IMR-90 (cell line): ENCODE results near the gene PDLIM4. TPM values are rescaled to one million over a fixed set of nuclear protein-coding genes. Genes with fewer than 3 reads are reported as not detected.
A peak's percentile ranks its signal among the peaks of the same experiment; 100 is the strongest.

ENCODE experiments used
- ATAC-seq: fragments of 200-7000 bp; cut with Tn5 transposase; 2 replicates; pipeline ENCODE4 v1.9.1; 2020; ENCODE audit warnings: low read depth, mild to moderate bottlenecking, moderate library complexity
- BruUV-seq: library from RNA; stranded (reverse); fragments of 400-500 nt; replicated peaks from 2 replicates; lab custom pipeline; 2021; lab: Mats Ljungman, UMichigan
- CTCF ChIA-PET: fragments of 300-600 bp; formaldehyde crosslinking; extraction: SDS; loops from one replicate; lab custom pipeline; 2021; ENCODE audit warnings: antibody characterized with exemption; lab: Yijun Ruan, JAX
- POLR2A ChIA-PET: fragments of 300-600 bp; sonication (Branson Sonifier 250); formaldehyde crosslinking; loops from one replicate; lab custom pipeline; 2022; ENCODE audit warnings: antibody characterized with exemption; ENCODE audit not compliant: unreplicated experiment; lab: Charles Lee
- DNase-seq: peaks from one replicate; pipeline ENCODE4 v3.0.0; 2013
- H2AFZ ChIP-seq: replicated peaks from 2 replicates; pipeline ENCODE3; 2013; ENCODE audit warnings: low read length, mild to moderate bottlenecking; ENCODE audit not compliant: poor library complexity
- H2AK5ac ChIP-seq: 2 replicates; pipeline ENCODE4 v1.6.1; 2013; ENCODE audit warnings: low read depth, low read length, inconsistent platforms
- H2AK9ac ChIP-seq: replicated peaks from 2 replicates; pipeline ENCODE3; 2013; ENCODE audit warnings: mild to moderate bottlenecking, low read depth, low read length, moderate library complexity; ENCODE audit not compliant: poor library complexity
- H2BK120ac ChIP-seq: 2 replicates; pipeline ENCODE4 v1.6.1; 2013; ENCODE audit warnings: low read depth, low read length, inconsistent platforms
- H2BK15ac ChIP-seq: 3 replicates; pipeline ENCODE4 v1.6.1; 2013; ENCODE audit warnings: low read depth, low read length, inconsistent platforms
- H2BK20ac ChIP-seq: 2 replicates; pipeline ENCODE4 v1.6.1; 2013; ENCODE audit warnings: low read depth, mild to moderate bottlenecking, inconsistent platforms, low read length, moderate library complexity
- H2BK5ac ChIP-seq: 2 replicates; pipeline ENCODE4 v1.6.1; 2013; ENCODE audit warnings: mild to moderate bottlenecking, low read depth, low read length, inconsistent platforms; ENCODE audit not compliant: poor library complexity, severe bottlenecking
- H3K14ac ChIP-seq: replicated peaks from 2 replicates; pipeline ENCODE4 v1.6.1; 2013; ENCODE audit warnings: low read depth, low read length, inconsistent platforms
- H3K18ac ChIP-seq: 2 replicates; pipeline ENCODE4 v1.6.1; 2013; ENCODE audit warnings: low read depth, low read length, control low read depth
- H3K23ac ChIP-seq: 2 replicates; pipeline ENCODE4 v1.6.1; 2013; ENCODE audit warnings: low read depth, low read length, inconsistent platforms
- H3K27ac ChIP-seq: 2 replicates; pipeline ENCODE4 v1.5.1; 2013; ENCODE audit warnings: mild to moderate bottlenecking, control low read depth, low read length; ENCODE audit not compliant: insufficient read depth
- H3K27me3 ChIP-seq: 2 replicates; pipeline ENCODE4 v1.6.1; 2013; ENCODE audit warnings: low read length; ENCODE audit not compliant: control insufficient read depth, insufficient read depth
- H3K36me3 ChIP-seq: 2 replicates; pipeline ENCODE4 v1.6.1; 2013; ENCODE audit warnings: low read length, mixed read lengths; ENCODE audit not compliant: control insufficient read depth, insufficient read depth
- H3K4ac ChIP-seq: 2 replicates; pipeline ENCODE4 v1.6.1; 2013; ENCODE audit warnings: low read depth, low read length, inconsistent platforms
- H3K4me1 ChIP-seq: 2 replicates; pipeline ENCODE4 v1.6.1; 2013; ENCODE audit warnings: low read length, mixed read lengths; ENCODE audit not compliant: control insufficient read depth, insufficient read depth
- H3K4me2 ChIP-seq: 2 replicates; pipeline ENCODE4 v1.6.1; 2013; ENCODE audit warnings: low read depth, mild to moderate bottlenecking, control low read depth, low read length, moderate library complexity
- H3K4me3 ChIP-seq: 2 replicates; pipeline ENCODE4 v1.5.1; 2013; ENCODE audit warnings: low read depth, mild to moderate bottlenecking, control low read depth, low read length, moderate library complexity; ENCODE audit not compliant: insufficient read depth
- H3K56ac ChIP-seq: 2 replicates; pipeline ENCODE4 v1.6.1; 2013; ENCODE audit warnings: low read length, inconsistent platforms; ENCODE audit not compliant: insufficient read depth; ENCODE audit errors: extremely low read depth
- H3K79me1 ChIP-seq, 2 experiments: 2 replicates each; pipeline ENCODE4 v1.6.1; 2013; ENCODE audit warnings: low read length in 2 of 2, inconsistent platforms in 1 of 2, low read depth in 1 of 2
- H3K9ac ChIP-seq: 2 replicates; pipeline ENCODE4 v1.6.1; 2013; ENCODE audit warnings: low read depth, low read length, control low read depth
- H3K9me1 ChIP-seq: 2 replicates; pipeline ENCODE4 v1.6.1; 2013; ENCODE audit warnings: low read length, inconsistent platforms; ENCODE audit not compliant: insufficient read depth
- H3K9me3 ChIP-seq: 2 replicates; pipeline ENCODE4 v1.6.1; 2013; ENCODE audit warnings: low read length; ENCODE audit not compliant: control insufficient read depth, insufficient read depth
- H4K20me1 ChIP-seq: 2 replicates; pipeline ENCODE4 v1.6.1; 2013; ENCODE audit warnings: low read length, inconsistent platforms; ENCODE audit not compliant: insufficient read depth
- H4K5ac ChIP-seq: 2 replicates; pipeline ENCODE4 v1.6.1; 2013; ENCODE audit warnings: mild to moderate bottlenecking, low read depth, low read length, control low read depth
- H4K8ac ChIP-seq, 2 experiments: 2 replicates each; pipeline ENCODE4 v1.6.1; 2013; ENCODE audit warnings: low read depth in 2 of 2, low read length in 2 of 2, control low read depth in 1 of 2, inconsistent platforms in 1 of 2
- H4K91ac ChIP-seq: 2 replicates; pipeline ENCODE4 v1.6.1; 2013; ENCODE audit warnings: low read depth, low read length, inconsistent platforms; ENCODE audit not compliant: insufficient read depth
- CEBPB ChIP-seq: IDR thresholded peaks from 2 replicates; pipeline ENCODE4 v1.6.1; 2012; ENCODE audit warnings: low read depth, low read length, improper control_type of control experiment
- CHD1 ChIP-seq: IDR thresholded peaks from 2 replicates; pipeline ENCODE4 v1.6.1; 2012; ENCODE audit warnings: low read depth, low read length, improper control_type of control experiment
- RAD21 ChIP-seq: IDR thresholded peaks from 2 replicates; pipeline ENCODE4 v1.6.1; 2012; ENCODE audit warnings: low read length, improper control_type of control experiment
- WGBS, 2 experiments: methylation state at CpG; one replicate each; pipeline versions ENCODE4 v1.1.5 to v1.1.7; 2013; ENCODE audit warnings: missing lambda C conversion rate in 2 of 2; ENCODE audit not compliant: insufficient read length in 1 of 2; ENCODE audit errors: extremely low coverage in 2 of 2; 5-methylcytosine and 5-hydroxymethylcytosine counted together
- dilution Hi-C: fragments of 300-500 bp; cut with HindIII; formaldehyde crosslinking; loops from one replicate; pipeline ENCODE4 v1.14.3; 2018; ENCODE audit warnings: low sequenced_read_pairs; ENCODE audit not compliant: unreplicated experiment
- in situ Hi-C: fragments of 300-500 bp; cut with MboI; formaldehyde crosslinking; loops from 3 replicates; pipeline ENCODE4 v1.14.3; 2019; ENCODE audit warnings: low sequenced_read_pairs, inconsistent platforms, mixed read lengths
- intact Hi-C: fragments of 100-400 bp; cut with micrococcal nuclease; formaldehyde crosslinking; loops from 2 replicates; pipeline ENCODE4 v1.10.0; 2022
- polyA plus RNA-seq, 3 experiments: library from polyadenylated mRNA; depleted of rRNA; stranded (reverse); fragments of >200 nt; gene quantifications; 2 replicates each; pipeline ENCODE4 v1.2.3, GENCODE V29; 2012; ENCODE audit warnings: low replicate concordance in 1 of 3
- total RNA-seq: library from RNA; depleted of rRNA; stranded (reverse); fragments of >200 nt; gene quantifications from 2 replicates; pipeline ENCODE4 v1.2.3, GENCODE V29; 2012
- TF ChIP-seq, protein P1 (sequence below): conservative IDR thresholded peaks from 2 replicates; pipeline ENCODE4 v1.5.1; 2012; ENCODE audit warnings: mild to moderate bottlenecking, low read depth, low read length, improper control_type of control experiment
- TF ChIP-seq, protein P2 (sequence below): fragments of 150-350 bp; IDR thresholded peaks from 2 replicates; pipeline ENCODE4 v1.6.1; 2016; ENCODE audit warnings: low read depth, mild to moderate bottlenecking, low read length, moderate library complexity, borderline replicate concordance

PDLIM4 gene
- total and polyA plus RNA-seq, 2 of the 4 experiments (the other 2 are of a cell fraction) = 61.1 to 214 TPM

DNA sequence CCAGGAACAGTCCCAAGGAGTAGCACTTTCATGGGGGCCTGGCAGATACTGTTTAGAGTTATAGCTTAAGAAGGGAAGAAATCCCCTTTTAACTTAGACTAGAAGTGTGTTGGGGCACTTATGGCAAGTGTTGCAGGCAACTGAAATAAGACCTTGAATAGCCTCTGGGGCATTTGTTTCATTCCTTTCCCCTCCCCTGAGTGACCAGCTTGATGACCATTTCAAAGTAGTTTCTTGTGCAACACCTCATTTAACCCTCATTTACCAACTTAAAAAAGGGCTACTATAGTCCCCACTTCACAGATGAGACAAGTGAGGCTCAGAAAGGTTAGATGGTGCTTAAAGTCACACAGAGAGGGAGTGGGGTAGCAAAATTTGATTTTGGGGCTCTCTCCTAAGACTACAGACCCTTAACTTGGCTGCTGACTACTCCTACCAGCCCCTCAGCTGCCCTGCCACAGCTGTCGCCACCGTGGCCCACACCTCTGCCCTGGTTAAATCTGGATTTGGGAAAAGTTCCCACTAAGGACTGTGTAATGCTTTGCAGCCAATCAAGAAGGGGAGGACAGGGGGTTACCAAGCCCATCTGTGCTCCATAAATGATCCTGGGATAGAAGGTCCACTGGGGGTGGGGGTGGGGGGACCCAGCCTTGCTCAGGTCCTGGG is 5.5 kb downstream of the PDLIM4 start:
- Histone ChIP-seq H2BK120ac (peak overlapping the region; percentile 35; the same call in 1 of the 2 replicates), H3K36me3 (peaks cover 34% of the 10 kb centered on the region), H2BK5ac (peak overlapping the region; percentile 83), H3K4me1 (peaks cover 60% of the 10 kb centered on the region), H4K20me1 (peaks cover 41% of the 10 kb centered on the region), H3K79me1 (peaks cover 28 to 95% of the 10 kb centered on the region in 2 experiments), H2AK5ac (peak overlapping the region; percentile 94), H3K9me3 (no peaks in the 10 kb centered on the region), H3K4me3 (no peak overlapping the region), H3K27me3 (no peaks in the 10 kb centered on the region), H3K23ac (peak overlapping the region; percentile 63; the same call in 1 of the 2 replicates), H2AFZ (no peak overlapping the region), H3K56ac (no peak overlapping the region), H4K8ac (peak overlapping the region; percentile 14 to 51; a peak in 2 of 4 replicates), H3K4ac (peak overlapping the region; percentile 80), H3K14ac (peak overlapping the region; percentile 77; the same call in 1 of the 2 replicates), H3K9ac (no peak overlapping the region), H3K4me2 (no peak overlapping the region), H3K18ac (0 out of 2 replicates have a peak overlapping the region, but pooled peaks have one; percentile 15), H4K5ac (no peak overlapping the region), H2AK9ac (peak overlapping the region; percentile 83), H4K91ac (peak overlapping the region; percentile 63; the same call in 1 of the 2 replicates), H2BK20ac (no peak overlapping the region), H3K27ac (peak overlapping the region; percentile 76), H3K9me1 (peaks cover 75% of the 10 kb centered on the region), H2BK15ac (0 out of 3 replicates have a peak overlapping the region, but pooled peaks have one; percentile 36)
- DNase-seq (no peak), ATAC-seq (no peak)
- intact Hi-C loops (no loop called here), in situ Hi-C loops (no loop called here), dilution Hi-C loops (no loop called here)
- WGBS, 2 experiments = no CpG with 5 or more reads among the region's 2 CpGs
- POLR2A ChIA-PET = no interaction called here
- no peak for TF ChIP-seq RAD21
- TF ChIP-seq CEBPB = peak; percentile 61
- TF ChIP-seq, protein P1, sequence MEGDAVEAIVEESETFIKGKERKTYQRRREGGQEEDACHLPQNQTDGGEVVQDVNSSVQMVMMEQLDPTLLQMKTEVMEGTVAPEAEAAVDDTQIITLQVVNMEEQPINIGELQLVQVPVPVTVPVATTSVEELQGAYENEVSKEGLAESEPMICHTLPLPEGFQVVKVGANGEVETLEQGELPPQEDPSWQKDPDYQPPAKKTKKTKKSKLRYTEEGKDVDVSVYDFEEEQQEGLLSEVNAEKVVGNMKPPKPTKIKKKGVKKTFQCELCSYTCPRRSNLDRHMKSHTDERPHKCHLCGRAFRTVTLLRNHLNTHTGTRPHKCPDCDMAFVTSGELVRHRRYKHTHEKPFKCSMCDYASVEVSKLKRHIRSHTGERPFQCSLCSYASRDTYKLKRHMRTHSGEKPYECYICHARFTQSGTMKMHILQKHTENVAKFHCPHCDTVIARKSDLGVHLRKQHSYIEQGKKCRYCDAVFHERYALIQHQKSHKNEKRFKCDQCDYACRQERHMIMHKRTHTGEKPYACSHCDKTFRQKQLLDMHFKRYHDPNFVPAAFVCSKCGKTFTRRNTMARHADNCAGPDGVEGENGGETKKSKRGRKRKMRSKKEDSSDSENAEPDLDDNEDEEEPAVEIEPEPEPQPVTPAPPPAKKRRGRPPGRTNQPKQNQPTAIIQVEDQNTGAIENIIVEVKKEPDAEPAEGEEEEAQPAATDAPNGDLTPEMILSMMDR = no peak
- TF ChIP-seq, protein P2, sequence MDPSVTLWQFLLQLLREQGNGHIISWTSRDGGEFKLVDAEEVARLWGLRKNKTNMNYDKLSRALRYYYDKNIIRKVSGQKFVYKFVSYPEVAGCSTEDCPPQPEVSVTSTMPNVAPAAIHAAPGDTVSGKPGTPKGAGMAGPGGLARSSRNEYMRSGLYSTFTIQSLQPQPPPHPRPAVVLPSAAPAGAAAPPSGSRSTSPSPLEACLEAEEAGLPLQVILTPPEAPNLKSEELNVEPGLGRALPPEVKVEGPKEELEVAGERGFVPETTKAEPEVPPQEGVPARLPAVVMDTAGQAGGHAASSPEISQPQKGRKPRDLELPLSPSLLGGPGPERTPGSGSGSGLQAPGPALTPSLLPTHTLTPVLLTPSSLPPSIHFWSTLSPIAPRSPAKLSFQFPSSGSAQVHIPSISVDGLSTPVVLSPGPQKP = no peak
- no peak for TF ChIP-seq CHD1
- CTCF ChIA-PET = interaction anchor here (1.0 to 3.3 kb wide), 2 partner anchors 25 kb away, joined by 3 to 18 read pairs; no protein-coding TSS in a partner anchor
- BruUV-seq = no TSS peak
